H1 (cell line): Measurements from ENCODE around the gene IP6K1.
"Not testable (repeated sequence)": the region's sequence is repeated elsewhere in the genome, so short reads cannot be mapped to it uniquely, and the experiment has no call there.

Experiments
- ASH2L ChIP-seq: fragments of 200-600, 300-600 bp; sonication (generic); IDR thresholded peaks from one replicate; pipeline ENCODE4 v1.7.1; 2017; ENCODE audit warnings: low read length
- CBX5 ChIP-seq: fragments of 300-800, 300-1000 bp; sonication (generic); IDR thresholded peaks from 2 replicates; pipeline ENCODE4 v1.7.1; 2016; ENCODE audit warnings: antibody characterized with exemption, low read length, low read depth
- CBX8 ChIP-seq: fragments of 300-800, 300-1000 bp; sonication (generic); IDR thresholded peaks from 2 replicates; pipeline ENCODE4 v1.7.1; 2016; ENCODE audit warnings: low read depth, low read length, borderline replicate concordance
- CHD1 ChIP-seq: IDR thresholded peaks from 2 replicates; pipeline ENCODE4 v1.6.1; 2012; ENCODE audit warnings: low read depth, low read length, improper control_type of control experiment
- CHD2 ChIP-seq: IDR thresholded peaks from 2 replicates; pipeline ENCODE4 v1.6.1; 2012; ENCODE audit warnings: low read length, improper control_type of control experiment
- CTCF ChIP-seq, 3 experiments: IDR thresholded peaks; 1 replicate in 2 of 3; 2 replicates in 1 of 3; pipeline versions ENCODE4 v1.5.1 to v1.6.1; 2011; ENCODE audit warnings: low read length in 3 of 3, mild to moderate bottlenecking in 3 of 3, inconsistent platforms in 2 of 3, low read depth in 1 of 3, moderate library complexity in 1 of 3; ENCODE audit not compliant: insufficient read depth in 1 of 3; ENCODE audit errors: control extremely low read depth in 1 of 3
- KDM5A ChIP-seq: fragments of 200-600 bp; IDR thresholded peaks from 2 replicates; pipeline ENCODE4 v1.7.1; 2012; ENCODE audit warnings: mild to moderate bottlenecking, low read length, inconsistent platforms, mixed read lengths
- NANOG ChIP-seq: IDR thresholded peaks from 2 replicates; pipeline ENCODE4 v1.6.1; 2011; ENCODE audit warnings: low read length, low read depth, mild to moderate bottlenecking, inconsistent platforms; ENCODE audit not compliant: insufficient read depth, poor library complexity, severe bottlenecking
- POLR2A ChIP-seq, 2 experiments: IDR thresholded peaks; 1 replicate in 1 of 2; 2 replicates in 1 of 2; pipeline ENCODE4 v1.6.1; 2011; ENCODE audit warnings: low read depth in 2 of 2, low read length in 2 of 2, mild to moderate bottlenecking in 2 of 2; ENCODE audit errors: control extremely low read depth in 1 of 2
- RFX5 ChIP-seq: IDR thresholded peaks from 2 replicates; pipeline ENCODE4 v1.6.1; 2011; ENCODE audit warnings: low read depth, low read length, improper control_type of control experiment, borderline replicate concordance
- RNF2 ChIP-seq: fragments of 200-900, 300-1000 bp; sonication (generic); IDR thresholded peaks from 2 replicates; pipeline ENCODE4 v1.7.1; 2016; ENCODE audit warnings: borderline replicate concordance, low read depth, mild to moderate bottlenecking, antibody characterized with exemption, low read length; ENCODE audit not compliant: poor library complexity, severe bottlenecking; ENCODE audit errors: missing control alignments
- SAP30 ChIP-seq: fragments of 300-600 bp; sonication (generic); IDR thresholded peaks from 2 replicates; pipeline ENCODE4 v1.7.1; 2012; ENCODE audit warnings: low read length, moderate library complexity, mild to moderate bottlenecking, inconsistent platforms; ENCODE audit not compliant: insufficient read depth, insufficient replicate concordance
- SUZ12 ChIP-seq: fragments of 200-600 bp; sonication (generic); IDR thresholded peaks from 2 replicates; pipeline ENCODE4 v1.6.1; 2012; ENCODE audit warnings: mild to moderate bottlenecking, inconsistent platforms, low read length, moderate library complexity, mixed read lengths
- YY1 ChIP-seq: IDR thresholded peaks from 2 replicates; pipeline ENCODE4 v1.6.1; 2011; ENCODE audit warnings: low read depth, mild to moderate bottlenecking, low read length

GRCh38 chr3:49686346-49686745 lies 100.0 kb downstream of the IP6K1 start:
- TF ChIP-seq SUZ12; CBX5; YY1; KDM5A; CBX8; SAP30; CHD2; POLR2A (IDR thresholded peaks at IDR 0.05; ENCODE audit: control extremely low read depth in 1 of 2, low read depth in 2 of 2, low read length in 2 of 2); NANOG; ASH2L; CHD1; CTCF (IDR thresholded peaks at IDR 0.05; ENCODE audit: control extremely low read depth in 1 of 3, insufficient read depth in 1 of 3, low read depth in 1 of 3, low read length in 3 of 3); RFX5; RNF2: not testable (repeated sequence)
